NK-92 (cell line): ENCODE data around the gene URI1.
"Not testable (repeated sequence)": the region's sequence is repeated elsewhere in the genome, so short reads cannot be mapped to it uniquely, and the experiment has no call there.

ENCODE experiments used
- DNase-seq: peaks from one replicate; lab custom pipeline; 2025; ENCODE audit not compliant: unreplicated experiment; lab: John Stamatoyannopoulos, UW

Gene URI1

GRCh38 chr19:29941828-29942403 lies at the start of gene URI1:
Gene URI1 (plus strand): TSS chr19:29942239. CDS start chr19:29942548, 309 bp downstream.
- peak; percentile 39 for DNase-seq

GRCh38 chr19:29893606-29894284 lies 48.3 kb upstream of the URI1 start:
- DNase-seq, result no peak

- DNase-seq, result no peak
Observed at GRCh38 chr19:29896802-29897201, 45.2 kb upstream of the URI1 start.

GRCh38 chr19:29897466-29897865 lies 44.6 kb upstream of the URI1 start:
- DNase-seq, result no peak

- DNase-seq, result no peak
Observed at GRCh38 chr19:29904017-29904416, 38.0 kb upstream of the URI1 start.

GRCh38 chr19:29908963-29909944 lies 32.8 kb upstream of the URI1 start:
- DNase-seq, result no peak

GRCh38 chr19:29914933-29915332 lies 27.1 kb upstream of the URI1 start:
- DNase-seq, result no peak

- DNase-seq, result not testable (repeated sequence)
Observed at GRCh38 chr19:29915832-29916231, 26.2 kb upstream of the URI1 start.

- no peak for DNase-seq
Observed at GRCh38 chr19:29917911-29918310, 24.1 kb upstream of the URI1 start.

GRCh38 chr19:29918891-29919290 lies 23.1 kb upstream of the URI1 start:
- no peak for DNase-seq

GRCh38 chr19:29922972-29923371 lies 19.1 kb upstream of the URI1 start:
- DNase-seq, result no peak

- no peak for DNase-seq
Observed at GRCh38 chr19:29923653-29924052, 18.4 kb upstream of the URI1 start.

GRCh38 chr19:29926031-29926430 lies 16.0 kb upstream of the URI1 start:
- DNase-seq, result no peak

GRCh38 chr19:29926801-29927200 lies 15.2 kb upstream of the URI1 start:
- no peak for DNase-seq

- no peak for DNase-seq
Observed at GRCh38 chr19:29927944-29928625, 14.0 kb upstream of the URI1 start.

- no peak for DNase-seq
Observed at GRCh38 chr19:29928831-29929230, 13.2 kb upstream of the URI1 start.

- no peak for DNase-seq
Observed at GRCh38 chr19:29934257-29934656, 7.8 kb upstream of the URI1 start.

GRCh38 chr19:29934781-29935180 lies 7.3 kb upstream of the URI1 start:
- DNase-seq, result no peak

GRCh38 chr19:29936409-29936808 lies 5.6 kb upstream of the URI1 start:
- DNase-seq, result no peak

GRCh38 chr19:29939628-29940027 lies 2.4 kb upstream of the URI1 start:
- DNase-seq, result no peak

GRCh38 chr19:29940971-29941585 lies 961 bp upstream of the URI1 start:
- no peak for DNase-seq
